NCI-H226 (cell line): ENCODE measurements around the gene WDR88.
"Not testable (repeated sequence)": the region's sequence is repeated elsewhere in the genome, so short reads cannot be mapped to it uniquely, and the experiment has no call there.

Experiments
- DNase-seq: peaks from one replicate; pipeline ENCODE4 v3.0.0-alpha.2; 2015

WDR88 gene

DNA sequence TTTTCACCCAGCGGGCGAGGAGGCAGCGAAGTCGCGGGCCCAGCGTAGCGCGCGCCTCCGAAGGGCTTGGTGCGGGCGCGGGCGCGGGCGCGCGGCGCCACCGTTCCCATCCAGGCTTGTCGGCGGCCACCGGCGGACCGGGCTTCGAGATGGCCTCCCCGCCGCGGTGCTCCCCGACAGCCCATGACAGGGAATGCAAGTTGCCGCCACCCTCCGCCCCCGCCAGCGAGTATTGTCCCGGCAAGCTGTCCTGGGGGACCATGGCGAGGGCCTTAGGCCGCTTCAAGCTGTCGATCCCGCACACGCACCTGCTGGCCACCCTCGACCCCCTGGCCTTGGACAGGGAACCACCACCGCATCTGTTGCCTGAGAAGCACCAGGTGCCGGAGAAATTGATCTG is at the start of gene WDR88:
TSS of gene WDR88 (plus strand) at position 94 of the 400 bp plus-strand sequence. CDS start at position 150, 56 bp downstream.
- DNase-seq: no peak

GRCh38 chr19:33085570-33086128 is 46.3 kb upstream of the WDR88 start:
- no peak for DNase-seq

DNA sequence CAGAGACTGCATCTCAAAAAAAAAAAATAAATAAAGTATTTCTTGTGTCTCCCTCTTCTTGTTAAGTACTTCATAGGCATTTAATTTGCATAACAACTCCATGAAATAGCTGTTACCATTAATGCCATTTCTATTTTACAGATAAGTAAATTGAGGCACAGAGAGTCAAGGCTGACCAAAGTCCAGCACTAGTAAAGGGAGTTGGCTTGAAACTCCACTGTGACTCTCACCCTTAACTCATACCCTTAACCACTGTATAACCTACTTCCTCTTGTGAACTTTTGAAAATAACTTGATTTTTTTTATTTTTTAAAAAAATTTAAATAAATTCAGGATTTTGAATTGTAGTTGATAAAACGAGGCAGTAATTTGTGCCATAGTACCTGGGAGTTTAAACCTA is 45.0 kb upstream of the WDR88 start:
- no peak for DNase-seq

DNA sequence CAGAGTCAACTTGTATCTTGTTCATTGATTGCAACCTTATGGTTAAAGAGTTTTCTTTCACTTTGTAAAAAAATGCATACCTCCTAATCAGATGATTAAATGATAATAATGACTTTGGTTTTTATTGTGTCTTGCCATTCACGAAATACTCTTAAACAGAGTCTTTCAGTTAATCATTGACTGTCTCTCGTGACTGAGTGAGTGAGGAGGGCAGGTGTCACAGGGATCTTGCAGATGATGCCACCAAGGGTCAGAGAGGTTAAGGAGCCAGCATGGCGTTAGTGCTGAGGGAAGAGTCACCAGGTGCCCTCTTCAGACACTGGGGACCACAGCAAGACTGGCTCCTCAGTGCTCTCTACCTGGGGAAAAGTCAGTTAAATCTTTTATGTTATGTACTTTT is 42.9 kb upstream of the WDR88 start:
- DNase-seq: no peak

GRCh38 chr19:33090179-33090578 is 41.7 kb upstream of the WDR88 start:
- no peak for DNase-seq

GRCh38 chr19:33093420-33094210 is 38.3 kb upstream of the WDR88 start:
- DNase-seq: no peak

DNA sequence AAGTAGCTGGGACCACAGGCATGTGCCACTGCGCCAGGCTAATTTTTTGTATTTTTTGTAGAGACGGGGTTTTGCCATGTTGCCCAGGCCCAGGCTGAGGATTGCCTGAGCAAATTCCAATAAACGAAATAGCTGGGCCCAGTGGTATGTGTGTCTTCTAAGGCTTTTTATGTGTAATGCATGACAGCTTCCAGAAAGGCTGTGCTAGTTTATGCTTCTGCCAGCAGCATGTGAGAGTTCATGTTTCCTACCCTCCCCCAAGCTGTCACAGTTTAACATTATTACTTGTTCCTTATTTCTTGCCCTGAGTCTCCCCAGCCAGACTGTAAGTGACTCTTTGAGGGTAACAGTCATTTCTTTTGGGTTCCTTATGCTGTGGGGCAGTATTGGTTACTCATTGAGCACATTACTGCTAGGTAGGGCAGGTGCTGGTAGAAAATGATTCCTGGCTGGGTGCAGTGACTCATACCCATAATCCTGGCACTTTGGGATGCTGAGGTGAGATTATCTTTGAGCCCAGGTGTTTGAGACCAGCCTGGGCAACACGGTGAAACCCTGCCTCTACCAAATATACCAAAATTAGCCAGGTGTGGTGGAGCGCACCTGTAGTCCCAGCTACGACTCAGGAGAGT is 37.4 kb upstream of the WDR88 start:
- no peak for DNase-seq

DNA sequence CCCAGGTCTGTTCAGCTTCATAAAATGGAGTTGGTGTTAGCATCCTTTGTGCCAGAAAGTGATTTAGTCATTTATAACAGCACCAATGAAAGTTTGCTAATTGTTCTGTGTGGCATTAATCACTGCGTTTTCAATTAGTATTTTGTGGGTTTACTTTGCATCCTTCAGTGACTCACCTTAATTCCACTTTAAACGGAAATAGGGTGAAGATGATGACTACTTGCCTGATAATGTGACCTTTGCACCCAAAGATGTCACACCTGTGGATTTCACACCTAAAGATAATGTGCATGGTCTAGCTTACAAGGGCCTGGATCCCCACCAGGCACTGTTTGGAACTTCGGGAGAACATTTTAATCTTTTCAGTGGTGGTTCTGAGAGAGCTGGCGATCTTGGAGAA is 35.9 kb upstream of the WDR88 start:
- no peak for DNase-seq

- peak; percentile 67 for DNase-seq
These were observed 33.8 kb upstream of the WDR88 start for GRCh38 chr19:33098055-33098534.

GRCh38 chr19:33100894-33101644 is 30.8 kb upstream of the WDR88 start:
- DNase-seq: peak; percentile 27

DNA sequence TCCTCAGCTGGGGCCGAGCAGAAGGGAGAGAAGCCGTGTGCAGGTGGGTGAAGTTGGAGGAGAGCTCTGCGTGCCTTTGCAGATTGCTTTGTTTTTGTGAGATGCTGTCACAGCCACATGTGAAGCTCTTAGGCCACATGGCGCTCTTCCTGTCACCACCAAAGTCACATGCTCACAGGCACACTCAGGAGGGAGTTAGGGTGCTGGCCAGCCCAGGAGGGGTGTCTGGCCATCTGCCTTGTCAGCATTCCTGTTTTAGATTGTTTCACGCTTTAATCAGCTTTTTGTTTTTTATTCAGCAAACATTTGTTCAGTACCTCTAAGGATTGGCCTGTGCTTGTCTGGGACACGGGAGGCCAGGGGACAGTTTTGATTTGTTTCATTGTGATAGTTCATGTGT is 29.0 kb upstream of the WDR88 start:
- no peak for DNase-seq

DNA sequence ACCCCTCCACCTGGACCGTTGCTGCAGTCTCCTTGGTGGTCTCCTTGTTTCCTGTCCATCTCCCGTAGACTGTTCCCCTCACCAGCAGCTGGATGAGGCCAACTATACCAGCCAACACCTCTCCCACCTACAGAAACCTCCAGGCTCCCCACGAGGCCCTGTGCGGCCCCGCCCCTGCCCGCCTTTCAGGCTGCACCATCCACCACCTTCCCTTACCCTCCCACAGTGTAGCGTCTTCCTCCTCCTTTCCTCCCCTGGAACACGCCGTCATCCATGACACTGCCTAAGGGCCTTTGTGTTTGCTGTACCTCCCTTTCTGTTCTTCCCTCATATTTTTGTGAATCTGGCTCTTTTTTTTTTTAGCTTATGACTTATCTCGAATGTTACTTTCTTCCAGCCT is 23.8 kb upstream of the WDR88 start:
- no peak for DNase-seq

DNA sequence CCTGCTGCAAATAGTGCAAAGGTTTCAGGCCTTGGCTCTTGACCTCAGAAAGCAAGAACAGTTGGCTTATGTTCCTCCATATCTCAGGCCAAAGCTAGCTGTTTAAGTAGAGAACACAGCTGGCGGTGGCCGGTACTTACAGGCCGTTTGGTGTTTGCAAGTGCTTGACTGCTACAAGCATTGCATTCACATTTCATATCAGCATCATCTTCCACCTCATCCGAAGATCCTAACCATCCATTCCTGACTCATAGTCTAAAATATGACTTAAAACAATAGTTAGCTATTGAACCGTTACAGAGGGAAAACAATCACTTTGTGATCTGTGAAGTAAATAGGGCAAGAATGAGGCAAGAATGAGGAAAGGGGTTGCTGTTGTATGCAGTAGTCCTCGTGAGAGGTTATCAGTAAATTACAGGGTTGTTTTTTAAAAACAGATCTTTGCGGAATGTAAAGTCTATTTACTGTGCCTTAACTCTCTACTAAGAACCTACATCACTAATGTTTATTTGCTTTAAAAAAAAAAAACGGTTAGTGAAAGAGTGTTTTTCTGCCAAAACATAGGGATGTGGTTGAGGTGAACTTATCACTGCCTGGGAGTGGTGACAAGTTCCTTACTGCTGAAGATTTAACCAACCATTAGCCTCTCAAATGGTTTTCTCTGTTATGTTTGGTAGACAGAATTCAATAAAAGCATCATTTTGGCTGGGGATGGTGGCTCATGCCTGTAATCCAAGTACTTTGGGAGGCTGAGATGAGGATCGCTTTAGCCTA is 21.6 kb upstream of the WDR88 start:
- no peak for DNase-seq

- DNase-seq: no peak
These were observed 20.3 kb upstream of the WDR88 start for GRCh38 chr19:33111587-33111986.

DNA sequence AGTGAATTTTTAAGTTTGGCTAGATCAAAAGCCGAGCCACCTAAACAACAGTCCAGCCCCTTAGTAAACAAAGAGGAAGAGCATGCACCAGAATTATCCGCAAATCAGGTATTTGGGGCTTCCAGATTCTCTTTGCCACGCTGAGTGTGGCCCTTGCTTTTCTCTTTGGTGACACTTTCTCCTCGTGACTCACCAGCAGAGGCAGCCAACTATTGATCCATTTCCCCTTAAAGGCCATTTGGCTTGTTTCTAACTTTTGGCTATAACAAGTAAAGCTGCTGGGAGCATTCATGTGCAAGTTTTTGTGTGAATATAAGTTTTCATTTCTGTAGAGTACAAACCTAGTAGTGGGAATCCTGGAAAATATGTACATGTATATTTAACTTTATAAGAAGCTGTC is 17.6 kb upstream of the WDR88 start:
- DNase-seq: no peak

- DNase-seq: no peak
These were observed 14.4 kb upstream of the WDR88 start for GRCh38 chr19:33117501-33117900.

DNA sequence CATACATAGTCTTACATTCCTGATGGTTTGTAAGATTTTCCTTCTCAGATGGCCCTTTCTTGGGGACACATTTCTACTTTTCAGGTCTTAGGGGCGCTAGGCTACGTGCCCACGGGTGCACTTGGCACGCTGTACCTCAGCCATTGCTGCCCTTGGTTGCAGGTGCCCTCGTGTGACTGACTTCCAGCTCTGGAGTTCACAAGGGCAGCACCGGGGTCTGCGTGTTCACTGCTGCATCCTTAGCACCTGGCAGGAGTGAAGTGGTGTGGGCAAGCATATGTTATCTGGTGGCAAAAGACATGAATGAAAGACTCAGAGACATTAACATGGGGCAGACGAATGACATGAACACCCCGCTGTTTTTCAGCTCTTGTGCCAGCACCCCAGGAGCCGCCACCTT is 13.3 kb upstream of the WDR88 start:
- no peak for DNase-seq

GRCh38 chr19:33124207-33125098 is 7.5 kb upstream of the WDR88 start:
- DNase-seq: no peak

DNA sequence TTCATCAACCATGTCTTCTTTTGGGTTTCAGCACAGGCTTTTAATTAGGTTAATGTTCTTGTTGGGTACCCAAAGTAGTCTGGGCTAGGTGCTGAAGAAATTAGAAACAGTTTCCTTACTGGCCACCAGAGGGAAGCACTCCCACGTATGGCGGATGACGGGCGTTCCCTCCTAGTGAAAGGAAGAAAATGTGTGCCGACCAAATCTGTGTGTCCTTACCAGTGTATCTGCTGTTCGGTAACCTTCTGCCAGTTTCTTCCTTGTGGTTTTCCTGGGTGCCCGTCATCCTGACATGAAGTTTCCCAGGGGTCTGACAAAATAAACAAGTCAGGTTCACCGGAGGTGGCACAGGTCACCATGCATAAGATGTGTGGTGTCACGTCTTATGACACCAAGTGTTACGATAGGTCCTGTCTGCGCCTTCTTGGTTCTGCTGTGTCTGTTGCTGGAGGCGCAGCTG is 6.0 kb upstream of the WDR88 start:
- DNase-seq: peak; percentile 37

DNA sequence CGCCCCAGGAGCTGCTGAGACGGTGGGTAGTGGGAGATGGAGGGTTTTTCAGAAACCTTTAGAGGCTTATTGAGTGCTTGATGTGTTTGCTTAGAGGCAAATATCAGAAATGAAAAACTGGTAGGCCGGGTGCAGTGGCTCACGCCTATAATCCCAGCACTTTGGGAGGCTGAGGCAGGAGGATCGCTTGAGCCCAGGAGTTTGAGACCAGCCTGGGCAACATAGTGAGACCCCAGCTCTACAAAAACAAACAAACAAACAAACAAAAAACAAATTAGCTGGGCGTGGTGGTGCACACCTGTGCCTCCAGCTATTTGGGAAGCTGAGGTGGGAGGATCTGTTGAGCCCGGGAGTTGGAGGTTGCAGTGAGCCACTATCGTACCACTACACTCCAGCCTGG is 5.2 kb upstream of the WDR88 start:
- not testable (repeated sequence) for DNase-seq

DNA sequence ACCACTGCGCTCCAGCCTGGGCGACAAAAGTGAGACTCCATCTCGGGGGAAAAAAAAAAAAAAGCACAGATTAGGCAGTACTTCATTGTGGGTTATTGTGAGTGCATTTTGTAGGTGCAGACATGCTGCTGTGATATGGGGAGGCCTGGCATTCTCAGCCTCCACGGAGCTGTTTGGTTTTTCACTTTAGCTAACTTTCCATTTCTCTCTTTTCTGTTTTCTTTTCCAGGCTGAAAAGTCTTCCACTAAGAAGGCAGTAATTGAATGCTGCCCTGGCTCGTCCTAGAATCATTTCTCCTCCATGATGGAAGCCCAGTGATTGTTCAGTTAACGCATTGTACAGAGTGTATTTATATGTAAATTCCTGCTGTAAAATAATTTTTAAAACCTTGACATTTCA is 2.0 kb upstream of the WDR88 start:
- DNase-seq: no peak
